H1 (cell line): ENCODE results near the gene IQCH. TPM values are rescaled to one million over a fixed set of nuclear protein-coding genes. Genes with fewer than 3 reads are reported as not detected.

ENCODE experiments used
- CTCF ChIA-PET: fragments of 300-600 bp; sonication (Branson Sonifier 250); formaldehyde crosslinking; loops from one replicate; lab custom pipeline; 2021; ENCODE audit not compliant: partially characterized antibody; lab: Charles Lee
- POLR2A ChIA-PET: fragments of 300-600 bp; sonication (Branson Sonifier 250); formaldehyde crosslinking; loops from one replicate; lab custom pipeline; 2021; ENCODE audit warnings: inconsistent platforms; ENCODE audit not compliant: partially characterized antibody; lab: Charles Lee
- DNase-seq, 2 experiments: peaks; one replicate each; pipeline versions ENCODE4 v3.0.0 to v3.0.0-alpha.2; 2010 to 2022; ENCODE audit warnings: low spot score in 2 of 2, low read depth in 1 of 2, mixed read lengths in 1 of 2
- FAIRE-seq: peaks from 2 replicates; lab custom pipeline; 2011; peaks lifted over from hg19 to GRCh38; lab: Jason Lieb, UNC
- H2AFZ ChIP-seq: 2 replicates; pipeline ENCODE4 v1.8.1; 2012; ENCODE audit warnings: low read length, inconsistent platforms
- H2AK5ac ChIP-seq: 2 replicates; pipeline ENCODE4 v1.6.1; 2013; ENCODE audit warnings: low read depth, low read length
- H2BK120ac ChIP-seq: replicated peaks from 2 replicates; pipeline ENCODE3; 2013; ENCODE audit warnings: low read depth, low read length, inconsistent platforms
- H2BK12ac ChIP-seq: 2 replicates; pipeline ENCODE4 v1.6.1; 2013; ENCODE audit warnings: low read depth, low read length
- H2BK15ac ChIP-seq: 2 replicates; pipeline ENCODE4 v1.6.1; 2013; ENCODE audit warnings: low read length
- H2BK20ac ChIP-seq: 2 replicates; pipeline ENCODE4 v1.6.1; 2013; ENCODE audit warnings: low read length
- H2BK5ac ChIP-seq: 2 replicates; pipeline ENCODE4 v1.6.1; 2013; ENCODE audit warnings: low read depth, low read length
- H3K14ac ChIP-seq: 2 replicates; pipeline ENCODE4 v1.6.1; 2013; ENCODE audit warnings: inconsistent platforms; ENCODE audit not compliant: insufficient read length
- H3K18ac ChIP-seq: 2 replicates; pipeline ENCODE4 v1.6.1; 2013; ENCODE audit warnings: low read length; ENCODE audit errors: extremely low read depth
- H3K23ac ChIP-seq: 2 replicates; pipeline ENCODE4 v1.6.1; 2013; ENCODE audit warnings: inconsistent platforms; ENCODE audit not compliant: insufficient read length
- H3K23me2 ChIP-seq: 2 replicates; pipeline ENCODE4 v1.6.1; 2013; ENCODE audit warnings: low read depth, low read length
- H3K27ac ChIP-seq: 2 replicates; pipeline ENCODE4 v1.6.1; 2011; ENCODE audit warnings: low read depth, low read length, inconsistent platforms
- H3K27me3 ChIP-seq, 4 experiments: replicated peaks in 1 of 4; 1 replicate in 1 of 4; 2 replicates in 3 of 4; pipeline versions ENCODE4 v1.6.1 to v1.8.1; 2011 to 2013; ENCODE audit warnings: low read length in 3 of 4, mild to moderate bottlenecking in 3 of 4, inconsistent platforms in 2 of 4, mixed read lengths in 2 of 4, moderate library complexity in 1 of 4; ENCODE audit not compliant: control insufficient read depth in 3 of 4, insufficient read depth in 3 of 4; ENCODE audit errors: extremely low read depth in 1 of 4
- H3K36me3 ChIP-seq, 4 experiments: 2 replicates each; pipeline versions ENCODE4 v1.6.1 to v1.8.1; 2011 to 2013; ENCODE audit warnings: mild to moderate bottlenecking in 4 of 4, low read length in 3 of 4, moderate library complexity in 2 of 4, control low read depth in 1 of 4, inconsistent platforms in 1 of 4; ENCODE audit not compliant: insufficient read depth in 4 of 4, control insufficient read depth in 2 of 4
- H3K4ac ChIP-seq: replicated peaks from 2 replicates; pipeline ENCODE3; 2013; ENCODE audit warnings: low read length, low read depth, mixed read lengths, inconsistent platforms; ENCODE audit not compliant: insufficient read length
- H3K4me1 ChIP-seq, 4 experiments: replicated peaks in 1 of 4; 1 replicate in 1 of 4; 2 replicates in 3 of 4; pipeline versions ENCODE4 v1.6.1 to v1.8.1; 2011 to 2013; ENCODE audit warnings: low read length in 3 of 4, inconsistent platforms in 2 of 4, mixed read lengths in 1 of 4; ENCODE audit not compliant: insufficient read depth in 4 of 4, control insufficient read depth in 3 of 4
- H3K4me2 ChIP-seq, 2 experiments: 2 replicates each; pipeline versions ENCODE4 v1.6.1 to v1.8.1; 2011 to 2013; ENCODE audit warnings: low read depth in 2 of 2, low read length in 2 of 2, control low read depth in 1 of 2, inconsistent platforms in 1 of 2, mild to moderate bottlenecking in 1 of 2; ENCODE audit not compliant: insufficient read depth in 1 of 2
- H3K4me3 ChIP-seq, 4 experiments: fragments of 200-600, 300-600 bp in 1 of 4; sonication (generic), shearing (Covaris generic), sonication (Bioruptor Twin) in 1 of 4; 2 replicates each; pipeline versions ENCODE4 v1.5.1 to v1.8.1; 2011 to 2016; ENCODE audit warnings: low read length in 4 of 4, low read depth in 3 of 4, control low read depth in 2 of 4, inconsistent platforms in 2 of 4, mild to moderate bottlenecking in 2 of 4, mixed read lengths in 1 of 4, moderate library complexity in 1 of 4; ENCODE audit not compliant: insufficient read depth in 2 of 4; ENCODE audit errors: extremely low read depth in 1 of 4
- H3K56ac ChIP-seq: replicated peaks from 2 replicates; pipeline ENCODE3; 2013; ENCODE audit warnings: low read depth, mild to moderate bottlenecking, mixed read lengths, low read length, inconsistent platforms; ENCODE audit not compliant: insufficient read length
- H3K79me1 ChIP-seq: 2 replicates; pipeline ENCODE4 v1.6.1; 2013; ENCODE audit warnings: low read depth, low read length, control low read depth
- H3K79me2 ChIP-seq, 2 experiments: 2 replicates each; pipeline versions ENCODE4 v1.6.1 to v1.8.1; 2012 to 2013; ENCODE audit warnings: low read length in 2 of 2, mild to moderate bottlenecking in 2 of 2, inconsistent platforms in 1 of 2; ENCODE audit not compliant: insufficient read depth in 2 of 2, control insufficient read depth in 1 of 2
- H3K9ac ChIP-seq, 4 experiments: replicated peaks in 1 of 4; 1 replicate in 1 of 4; 2 replicates in 3 of 4; pipeline versions ENCODE4 v1.6.1 to v1.8.1; 2011 to 2013; ENCODE audit warnings: low read depth in 3 of 4, low read length in 3 of 4, control low read depth in 2 of 4, mild to moderate bottlenecking in 2 of 4, moderate library complexity in 2 of 4, inconsistent platforms in 1 of 4; ENCODE audit errors: extremely low read depth in 1 of 4
- H3K9me3 ChIP-seq, 2 experiments: 2 replicates each; pipeline versions ENCODE4 v1.6.1 to v1.8.1; 2012 to 2013; ENCODE audit warnings: mild to moderate bottlenecking in 2 of 2, moderate library complexity in 2 of 2, control low read depth in 1 of 2, inconsistent platforms in 1 of 2, low read depth in 1 of 2, low read length in 1 of 2, mixed read lengths in 1 of 2; ENCODE audit not compliant: insufficient read depth in 2 of 2
- H4K20me1 ChIP-seq, 2 experiments: replicated peaks in 1 of 2; 2 replicates each; pipeline versions ENCODE3 to v1.8.1; 2011 to 2013; ENCODE audit warnings: inconsistent platforms in 2 of 2, low read length in 2 of 2, mild to moderate bottlenecking in 1 of 2; ENCODE audit not compliant: insufficient read depth in 2 of 2, control insufficient read depth in 1 of 2
- H4K5ac ChIP-seq: 2 replicates; pipeline ENCODE4 v1.6.1; 2013; ENCODE audit warnings: low read length, low read depth, mixed read lengths, inconsistent platforms; ENCODE audit not compliant: insufficient read length
- H4K8ac ChIP-seq: 2 replicates; pipeline ENCODE4 v1.8.0; 2013; ENCODE audit warnings: mild to moderate bottlenecking, moderate library complexity, low read length, inconsistent platforms; ENCODE audit not compliant: insufficient read depth; ENCODE audit errors: extremely low read depth
- H4K91ac ChIP-seq: replicated peaks from 2 replicates; pipeline ENCODE3; 2013; ENCODE audit warnings: low read length, mixed read lengths, inconsistent platforms; ENCODE audit not compliant: insufficient read length
- ASH2L ChIP-seq: fragments of 200-600, 300-600 bp; sonication (generic); IDR thresholded peaks from one replicate; pipeline ENCODE4 v1.7.1; 2017; ENCODE audit warnings: low read length
- CTCF ChIP-seq, 3 experiments: IDR thresholded peaks; 1 replicate in 2 of 3; 2 replicates in 1 of 3; pipeline versions ENCODE4 v1.5.1 to v1.6.1; 2011; ENCODE audit warnings: low read length in 3 of 3, mild to moderate bottlenecking in 3 of 3, inconsistent platforms in 2 of 3, low read depth in 1 of 3, moderate library complexity in 1 of 3; ENCODE audit not compliant: insufficient read depth in 1 of 3; ENCODE audit errors: control extremely low read depth in 1 of 3
- GTF2F1 ChIP-seq: IDR thresholded peaks from 2 replicates; pipeline ENCODE4 v1.6.1; 2012; ENCODE audit warnings: low read depth, low read length, improper control_type of control experiment, borderline replicate concordance
- JUN ChIP-seq: IDR thresholded peaks from 2 replicates; pipeline ENCODE4 v1.6.1; 2011; ENCODE audit warnings: low read depth, mild to moderate bottlenecking, improper control_type of control experiment, low read length
- PHF8 ChIP-seq: fragments of 200-600 bp; sonication (generic); conservative IDR thresholded peaks from 2 replicates; pipeline ENCODE4 v1.7.1; 2012; ENCODE audit warnings: low read depth, mild to moderate bottlenecking, inconsistent platforms, low read length, moderate library complexity
- RBBP5 ChIP-seq: IDR thresholded peaks from 2 replicates; pipeline ENCODE4 v1.7.1; 2012; ENCODE audit warnings: low read depth, mild to moderate bottlenecking, inconsistent platforms, low read length, moderate library complexity, borderline replicate concordance
- SP2 ChIP-seq: IDR thresholded peaks from 2 replicates; pipeline ENCODE4 v1.6.1; 2012; ENCODE audit warnings: mild to moderate bottlenecking, low read length, inconsistent platforms
- TBP ChIP-seq: IDR thresholded peaks from 2 replicates; pipeline ENCODE4 v1.6.1; 2011; ENCODE audit warnings: low read depth, low read length, improper control_type of control experiment
- WGBS, 2 experiments: shearing (Covaris generic) in 1 of 2; methylation state at CpG; one replicate each; pipeline versions ENCODE4 v1.1.6 to v1.1.7; 2013 to 2015; ENCODE audit warnings: low lambda C conversion rate in 2 of 2, mixed read lengths in 2 of 2, inconsistent platforms in 1 of 2, low coverage in 1 of 2, missing lambda C conversion rate in 1 of 2; ENCODE audit not compliant: insufficient replicate concordance in 2 of 2, insufficient coverage in 1 of 2, insufficient read length in 1 of 2; ENCODE audit errors: extremely low coverage in 1 of 2, missing lambda C conversion rate in 1 of 2; 5-methylcytosine and 5-hydroxymethylcytosine counted together
- polyA plus RNA-seq, 7 experiments: library from polyadenylated mRNA; depleted of rRNA in 3 of 7; stranded (reverse) in 5 of 7; unstranded in 2 of 7; fragments of >200 nt in 5 of 7; fragments of 200-250 nt in 2 of 7; gene quantifications; 1 replicate in 5 of 7; 2 replicates in 1 of 7; 4 replicates in 1 of 7; pipeline versions ENCODE4 v1.2.1 to v1.2.3, GENCODE V29; 2011 to 2013; ENCODE audit warnings: missing spikeins in 2 of 7, mixed read lengths in 2 of 7
- total RNA-seq: library from RNA; stranded (reverse); fragmentation: NEBNext Ultra II Directional; extraction: Animal tissue kit (Norgen Biotek cat#: 25700); gene quantifications from 2 replicates; pipeline ENCODE4 v1.2.1, GENCODE V29; 2021

IQCH gene
- total and polyA plus RNA-seq, 2 of the 8 experiments (the other 6 are each of a cell fraction or from before 2014, with no cell fraction given), result 0.60 to 1.9 TPM

- H3K23me2 ChIP-seq, result peaks cover 15% of the 10 kb centered on the region; the same call in 1 of the 2 replicates
- no peak for FAIRE-seq
- H2BK20ac ChIP-seq, result peak within 1 kb of the TSS; percentile 61; the same call in 1 of the 2 replicates
- H3K14ac ChIP-seq, result no peak within 1 kb of the TSS
- H2BK15ac ChIP-seq, result peak within 1 kb of the TSS; percentile 99
- peak within 1 kb of the TSS; percentile 64 for H3K56ac ChIP-seq
- no peak within 1 kb of the TSS for H3K27ac ChIP-seq
- peak within 1 kb of the TSS; percentile 75 for H4K5ac ChIP-seq
- H2BK5ac ChIP-seq, result peak within 1 kb of the TSS; percentile 92; the same call in 1 of the 2 replicates
- H2AFZ ChIP-seq, result peak within 1 kb of the TSS; percentile 93; the same call in 1 of the 2 replicates
- no peak within 1 kb of the TSS for H2AK5ac ChIP-seq
- no peaks in the 10 kb centered on the region for H3K9me3 ChIP-seq
- no peak within 1 kb of the TSS for H3K23ac ChIP-seq
- H2BK12ac ChIP-seq, result peak within 1 kb of the TSS; percentile 86; the same call in 1 of the 2 replicates
- CTCF ChIA-PET, result interaction anchor here (1.2 to 1.4 kb wide), 3 partner anchors 19 to 93 kb away, joined by 3 to 4 read pairs (median 3); no protein-coding TSS in a partner anchor
- peak within 1 kb of the TSS; percentile 89 for H3K18ac ChIP-seq
- no peaks in the 10 kb centered on the region for H4K20me1 ChIP-seq
- H3K79me1 ChIP-seq, result no peaks in the 10 kb centered on the region
- H2BK120ac ChIP-seq, result peak within 1 kb of the TSS; percentile 79
- peak within 1 kb of the TSS; percentile 40 to 71 (median 51) for H3K4me3 ChIP-seq
- H4K91ac ChIP-seq, result peak within 1 kb of the TSS; percentile 90
- H3K9ac ChIP-seq, result peak within 1 kb of the TSS; percentile 44 to 85 (median 68); a peak in 6 of 7 replicates
- H3K79me2 ChIP-seq, result no peaks in the 10 kb centered on the region
- peak in 1 of 2 experiments; percentile 81 for DNase-seq
- H3K4me2 ChIP-seq, result peak within 1 kb of the TSS; percentile 64 to 97
- 0% methylated on average over 86 of the region's 94 CpGs; no CpG with 5 or more reads in 1 of the 2 experiments for WGBS, 2 experiments
- POLR2A ChIA-PET, result interaction anchor here (0.7 to 2.6 kb wide), 9 partner anchors 17 to 240 kb away, joined by 3 to 8 read pairs (median 3); partner anchors contain the start of gene MAP2K5
- H4K8ac ChIP-seq, result peak within 1 kb of the TSS; percentile 96
- peak within 1 kb of the TSS; percentile 65 for H3K4ac ChIP-seq
- H3K36me3 ChIP-seq, result no peaks in the 10 kb centered on the region
- peaks cover 0 to 7% (median 4%) of the 10 kb centered on the region in 4 experiments; a peak in 2 of 7 replicates for H3K27me3 ChIP-seq
- peaks cover 0 to 10% (median 1%) of the 10 kb centered on the region in 4 experiments; a peak in 4 of 7 replicates for H3K4me1 ChIP-seq
- TF ChIP-seq SP2 (no peak), JUN (no peak), TBP (0 out of 2 replicates have a peak, but pooled peaks have one; percentile 29), ASH2L (peak; percentile 42), CTCF (IDR thresholded peaks at IDR 0.05; ENCODE audit: control extremely low read depth in 1 of 3, insufficient read depth in 1 of 3, low read depth in 1 of 3, low read length in 3 of 3) (no peak), GTF2F1 (no peak), PHF8 (peak; percentile 91), RBBP5 (peak; percentile 79; the same call in 1 of the 2 replicates)
Measured at GRCh38 chr15:67521029-67521782, 266.6 kb downstream of the IQCH start, which contains the start of gene C15orf61. C15orf61 (plus strand) TSS chr15:67521131; CDS start chr15:67521249, 118 bp downstream.
